ENCODE data around the gene FLNB. TPM values are rescaled to one million over a fixed set of nuclear protein-coding genes. Genes with fewer than 3 reads are reported as not detected.
A peak's percentile ranks its signal among the peaks of the same experiment; 100 is the strongest.

The FLNB gene
- polyA plus RNA-seq, 1 of the 3 experiments (the other 2 are of a cell fraction): 127 TPM

- TF ChIP-seq RXRA (IDR thresholded peaks at IDR 0.05; ENCODE audit: borderline replicate concordance, low read depth): peak; percentile 91
- peak; percentile 66 for TF ChIP-seq MAX (IDR thresholded peaks at IDR 0.05; ENCODE audit: low read depth)
These were observed 44.4 kb downstream of the FLNB start (continued) for GRCh38 chr3:58052373-58053273.

GRCh38 chr3:58054652-58055051 is 46.4 kb downstream of the FLNB start:
- TF ChIP-seq FOXM1 (IDR thresholded peaks at IDR 0.05; ENCODE audit: low read depth) (no peak), EP300 (IDR thresholded peaks at IDR 0.05; ENCODE audit: borderline replicate concordance in 1 of 2, low read depth in 1 of 2, low read length in 1 of 2) (no peak), MEF2A (IDR thresholded peaks at IDR 0.05; ENCODE audit: borderline replicate concordance, low read depth) (no peak), ZBTB33 (IDR thresholded peaks at IDR 0.05; ENCODE audit: borderline replicate concordance, low read depth) (no peak), POLR2AphosphoS5 (IDR thresholded peaks at IDR 0.05; ENCODE audit: low read depth, low read length) (no peak), FOSL2 (IDR thresholded peaks at IDR 0.05; ENCODE audit: borderline replicate concordance, low read depth) (no peak), RXRA (IDR thresholded peaks at IDR 0.05; ENCODE audit: borderline replicate concordance, low read depth) (no peak), ELF1 (IDR thresholded peaks at IDR 0.05) (no peak), IRF3 (IDR thresholded peaks at IDR 0.05; ENCODE audit: low read depth, low read length) (no peak), TEAD4 (IDR thresholded peaks at IDR 0.05; ENCODE audit: borderline replicate concordance, insufficient read depth) (no peak), JUND (IDR thresholded peaks at IDR 0.05) (no peak), CHD2 (IDR thresholded peaks at IDR 0.05; ENCODE audit: low read length, partially characterized antibody) (no peak)
- POLR2A ChIA-PET: no interaction called here
- H3K27me3 ChIP-seq (ENCODE audit: insufficient read depth): no peaks in the 10 kb centered on the region
- no peak overlapping the region for H2AFZ ChIP-seq (ENCODE audit: low read depth)
- no peak for DNase-seq
- CTCF ChIA-PET: no interaction called here
- no peak overlapping the region for H3K27ac ChIP-seq (ENCODE audit: low read depth in 2 of 2, low read length in 1 of 2)
- H3K9ac ChIP-seq: no peak overlapping the region
- H3K9me3 ChIP-seq: no peaks in the 10 kb centered on the region
- H3K36me3 ChIP-seq (replicated peaks in 1 of 2; ENCODE audit: control insufficient read depth in 1 of 2, insufficient read depth in 2 of 2, low read length in 1 of 2): peaks cover 0 to 5% of the 10 kb centered on the region in 2 experiments
- H3K4me2 ChIP-seq: no peak overlapping the region
- H3K4me1 ChIP-seq (ENCODE audit: control insufficient read depth in 1 of 2, insufficient read depth in 2 of 2, low read depth in 1 of 2, low read length in 1 of 2): peaks cover 17 to 28% of the 10 kb centered on the region in 2 experiments
- H4K20me1 ChIP-seq (ENCODE audit: insufficient read depth): 0 out of 2 replicates have a peak, but pooled peaks cover 5% of the 10 kb centered on the region
- no peaks in the 10 kb centered on the region for H3K9me2 ChIP-seq
- no peak overlapping the region for H3K4me3 ChIP-seq (ENCODE audit: low read depth in 2 of 2, low read length in 1 of 2)
- peaks cover 95% of the 10 kb centered on the region for H3K79me2 ChIP-seq (ENCODE audit: insufficient read depth)
- H3F3A ChIP-seq (replicated peaks; ENCODE audit: insufficient read depth): peaks cover 37% of the 10 kb centered on the region

All from SK-N-SH (cell line).